Psoas muscle (tissue), 8 donors: ENCODE measurements around the gene CACNG8. TPM values are rescaled to one million over a fixed set of nuclear protein-coding genes. Genes with fewer than 3 reads are reported as not detected.
"Not testable (repeated sequence)": the region's sequence is repeated elsewhere in the genome, so short reads cannot be mapped to it uniquely, and the experiment has no call there.

ENCODE experiments used
- ATAC-seq, 4 donors: fragments of 200-7000 bp; cut with Tn5 transposase; one replicate each; pipeline ENCODE4 v1.9.1; 2020; ENCODE audit warnings: moderate library complexity in 3 of 4, mild to moderate bottlenecking in 2 of 4
- DNase-seq, 2 donors: peaks; one replicate each; pipeline ENCODE4 v3.0.0-alpha.2; 2020
- H3K27ac ChIP-seq: fragments of 200-600 bp; one replicate; pipeline ENCODE4 v1.8.0; 2022
- H3K27me3 ChIP-seq, 3 donors: fragments of 200-600 bp in 1 of 3; one replicate each; pipeline versions ENCODE4 v1.6.1 to v1.8.0; 2013 to 2022; ENCODE audit warnings: low read length in 2 of 3, mild to moderate bottlenecking in 2 of 3, moderate library complexity in 1 of 3; ENCODE audit not compliant: insufficient read depth in 3 of 3
- H3K36me3 ChIP-seq, 2 donors: fragments of 200-600 bp in 1 of 2; one replicate each; pipeline versions ENCODE4 v1.6.1 to v1.8.0; 2013 to 2022; ENCODE audit warnings: low read depth in 1 of 2, mild to moderate bottlenecking in 1 of 2, moderate library complexity in 1 of 2; ENCODE audit not compliant: insufficient read depth in 1 of 2
- H3K4me1 ChIP-seq: fragments of 200-600 bp; one replicate; pipeline ENCODE4 v1.8.0; 2022
- H3K4me3 ChIP-seq: fragments of 200-600 bp; one replicate; pipeline ENCODE4 v1.8.0; 2022; ENCODE audit warnings: mild to moderate bottlenecking
- H3K9me3 ChIP-seq: fragments of 200-600 bp; one replicate; pipeline ENCODE4 v1.8.0; 2022
- WGBS, 3 donors: extraction: QIAGEN DNeasy Blood & Tissue Kit; methylation state at CpG; one replicate each; pipeline versions ENCODE4 v1.1.6 to v1.1.7; 2013; 5-methylcytosine and 5-hydroxymethylcytosine counted together
- intact Hi-C, 2 donors: fragments of 100-400 bp; cut with DNase I; formaldehyde crosslinking; loops; one replicate each; pipeline versions ENCODE4 v1.11.0 to v1.14.2; 2022
- polyA plus RNA-seq, 3 donors: library from polyadenylated mRNA; stranded (reverse); fragments of 200-250 nt; gene quantifications; one replicate each; pipeline ENCODE4 v1.2.3, GENCODE V29; 2013
- total RNA-seq, 4 donors: library from RNA; stranded (reverse); fragmentation: NEBNext Ultra II Directional in 2 of 4; extraction: Animal tissue kit (Norgen Biotek cat#: 25700) in 2 of 4; gene quantifications; one replicate each; pipeline versions ENCODE4 v1.2.1 to v1.2.4, GENCODE V29; 2021 to 2023
- TF ChIP-seq, protein P1 (sequence below): fragments of 200-600 bp; IDR thresholded peaks from one replicate; pipeline ENCODE4 v1.8.0; 2022; ENCODE audit warnings: antibody characterized with exemption
- donor health status: healthy with polysubstance abuse.
- donor health status: DM: no; HTN: no; CAD: no; lungs with moderate emphysema.
- donor health status: Bipolar disorder and iron deficiency.
- donor health status: healthy.
- donor health status: DM: yes; HTN: yes; CAD: no.
- donor health status: DM: no; HTN: no; CAD: no.
- donor health status: DM: no; HTN: no; CAD: no.
- donor health status: DM: yes; HTN: yes; CAD: no.

Gene CACNG8
- total and polyA plus RNA-seq, 7 donors: 0.04 to 0.42 (median 0.16) TPM

DNA sequence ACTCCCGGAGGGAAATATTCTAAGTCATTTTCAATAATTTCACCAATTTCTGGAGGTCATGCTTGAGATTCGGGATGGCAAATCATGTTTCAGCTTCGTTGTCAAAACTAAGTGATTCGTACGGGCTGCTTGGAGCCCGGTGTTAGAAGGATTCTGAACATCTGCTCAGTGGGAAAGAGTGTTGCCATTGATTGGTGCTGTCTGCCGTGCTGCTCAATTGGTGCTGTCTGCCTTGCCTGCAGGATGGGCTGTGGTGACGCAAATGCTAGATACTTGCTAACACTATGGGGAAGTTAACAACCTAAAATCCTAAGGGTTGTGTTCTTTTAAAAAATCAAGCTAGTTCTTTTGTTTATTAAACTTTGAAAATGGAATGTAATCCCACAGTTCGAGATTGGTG lies 17.3 kb upstream of the CACNG8 start:
- Histone ChIP-seq H3K4me1 (no peaks in the 10 kb centered on the region), H3K27me3 (peaks cover 0 to 60% (median 31%) of the 10 kb centered on the region in 3 donors), H3K27ac (no peak overlapping the region), H3K4me3 (no peak overlapping the region), H3K9me3 (no peaks in the 10 kb centered on the region), H3K36me3 (no peaks in the 10 kb centered on the region)
- intact Hi-C loops: no loop called here
- TF ChIP-seq, protein P1, sequence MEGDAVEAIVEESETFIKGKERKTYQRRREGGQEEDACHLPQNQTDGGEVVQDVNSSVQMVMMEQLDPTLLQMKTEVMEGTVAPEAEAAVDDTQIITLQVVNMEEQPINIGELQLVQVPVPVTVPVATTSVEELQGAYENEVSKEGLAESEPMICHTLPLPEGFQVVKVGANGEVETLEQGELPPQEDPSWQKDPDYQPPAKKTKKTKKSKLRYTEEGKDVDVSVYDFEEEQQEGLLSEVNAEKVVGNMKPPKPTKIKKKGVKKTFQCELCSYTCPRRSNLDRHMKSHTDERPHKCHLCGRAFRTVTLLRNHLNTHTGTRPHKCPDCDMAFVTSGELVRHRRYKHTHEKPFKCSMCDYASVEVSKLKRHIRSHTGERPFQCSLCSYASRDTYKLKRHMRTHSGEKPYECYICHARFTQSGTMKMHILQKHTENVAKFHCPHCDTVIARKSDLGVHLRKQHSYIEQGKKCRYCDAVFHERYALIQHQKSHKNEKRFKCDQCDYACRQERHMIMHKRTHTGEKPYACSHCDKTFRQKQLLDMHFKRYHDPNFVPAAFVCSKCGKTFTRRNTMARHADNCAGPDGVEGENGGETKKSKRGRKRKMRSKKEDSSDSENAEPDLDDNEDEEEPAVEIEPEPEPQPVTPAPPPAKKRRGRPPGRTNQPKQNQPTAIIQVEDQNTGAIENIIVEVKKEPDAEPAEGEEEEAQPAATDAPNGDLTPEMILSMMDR: no peak
- ATAC-seq: no peak
- WGBS, 3 donors: 25 to 35% (median 32%) methylated on average over 9 of the region's 9 CpGs
- DNase-seq: no peak

DNA sequence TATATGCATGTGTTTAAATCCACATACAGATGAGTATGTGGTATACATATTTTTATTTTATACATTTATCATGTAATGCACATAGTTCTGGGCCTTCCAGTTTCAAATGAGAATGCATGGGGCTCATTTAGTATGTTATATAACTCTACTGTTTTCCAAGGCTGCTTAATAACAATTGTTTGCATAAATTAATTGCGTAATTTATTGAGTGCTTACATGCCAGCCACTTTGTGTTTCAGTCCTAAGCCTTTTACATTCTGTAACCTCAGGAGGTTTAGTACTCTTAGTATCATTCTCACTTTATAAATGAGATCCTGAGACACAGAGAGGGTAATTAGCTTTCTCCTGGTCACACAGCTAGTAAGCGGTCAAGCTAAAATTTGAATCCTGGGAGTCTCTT lies 16.7 kb upstream of the CACNG8 start:
- Histone ChIP-seq H3K9me3 (no peaks in the 10 kb centered on the region), H3K27ac (no peak overlapping the region), H3K4me1 (no peaks in the 10 kb centered on the region), H3K36me3 (no peaks in the 10 kb centered on the region), H3K4me3 (no peak overlapping the region), H3K27me3 (peaks cover 0 to 57% (median 31%) of the 10 kb centered on the region in 3 donors)
- TF ChIP-seq, protein P1: no peak
- intact Hi-C loops: no loop called here
- DNase-seq (no peak), ATAC-seq (no peak)
- WGBS, 3 donors: 97 to 98% (median 97%) methylated on average over 2 of the region's 2 CpGs

DNA sequence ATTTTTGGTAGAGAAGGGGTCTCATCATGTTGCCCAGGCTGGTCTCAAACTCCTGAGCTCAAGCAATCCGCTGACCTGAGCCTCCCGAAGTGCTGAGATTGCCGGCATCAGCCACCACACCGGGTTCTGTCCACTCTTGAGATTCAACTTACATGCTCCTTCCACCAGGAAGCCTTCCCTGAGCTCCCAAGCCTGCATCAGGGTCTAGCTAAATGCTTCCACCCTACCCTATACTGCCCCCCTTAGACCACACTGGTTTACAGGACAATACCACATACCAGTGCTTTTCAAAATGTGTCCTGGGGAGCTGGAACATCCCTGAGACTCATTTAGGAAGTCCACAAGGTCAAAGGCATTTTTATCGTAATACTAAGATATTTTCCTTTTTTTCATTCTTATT lies 15.1 kb upstream of the CACNG8 start:
- no peaks in the 10 kb centered on the region for H3K36me3 ChIP-seq
- H3K4me3 ChIP-seq: no peak overlapping the region
- no peak for ATAC-seq
- peaks cover 0 to 41% (median 22%) of the 10 kb centered on the region in 3 donors for H3K27me3 ChIP-seq
- H3K9me3 ChIP-seq: no peaks in the 10 kb centered on the region
- no peak overlapping the region for H3K27ac ChIP-seq
- TF ChIP-seq, protein P1: no peak
- DNase-seq: no peak
- H3K4me1 ChIP-seq: no peaks in the 10 kb centered on the region
- intact Hi-C loops: no loop called here
- 55 to 63% (median 62%) methylated on average over 5 of the region's 5 CpGs for WGBS, 3 donors

DNA sequence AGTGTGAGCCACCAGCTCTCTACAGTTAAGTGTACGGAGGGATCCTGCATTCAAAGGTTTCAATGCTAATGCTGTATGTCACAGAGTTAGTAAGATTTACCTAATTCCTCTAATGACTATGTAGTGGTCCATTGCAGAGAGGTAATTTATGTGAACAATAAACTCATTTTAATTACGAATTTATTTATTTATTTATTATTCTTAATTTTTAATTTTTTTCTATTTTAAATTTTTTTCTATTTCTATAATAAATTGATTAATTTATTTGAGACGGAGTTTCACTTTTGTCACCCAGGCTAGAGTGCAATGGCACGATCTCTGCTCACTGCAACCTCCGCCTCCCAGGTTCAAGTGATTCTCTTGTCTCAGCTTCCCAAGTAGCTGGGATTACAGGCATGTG lies 14.1 kb upstream of the CACNG8 start:
- H3K36me3 ChIP-seq, H3K27ac ChIP-seq, H3K9me3 ChIP-seq, ATAC-seq, DNase-seq, H3K4me3 ChIP-seq, intact Hi-C loops, H3K4me1 ChIP-seq: not testable (repeated sequence)
- 77 to 83% (median 79%) methylated on average over 5 of the region's 5 CpGs for WGBS, 3 donors
- peaks cover 0 to 39% (median 15%) of the 10 kb centered on the region in 3 donors for H3K27me3 ChIP-seq

DNA sequence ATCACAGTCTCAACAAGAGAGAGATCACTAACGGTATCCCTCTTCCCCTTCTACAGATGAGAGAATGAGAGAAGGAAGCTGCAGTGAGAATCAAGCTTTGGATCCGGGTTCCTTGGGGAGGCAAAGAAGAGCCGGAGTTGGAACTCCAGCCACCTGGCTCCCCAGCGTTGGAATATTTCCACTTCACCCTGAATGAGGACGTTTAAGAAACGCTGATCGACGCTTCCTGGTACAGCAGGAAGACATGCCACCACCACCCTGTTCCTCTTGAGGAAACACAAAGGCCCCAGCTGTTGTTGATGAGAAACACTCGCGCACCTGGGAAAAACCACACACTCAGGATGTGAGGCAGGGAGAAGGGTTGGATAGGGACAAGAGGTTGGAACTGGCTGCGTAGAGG lies 11.3 kb upstream of the CACNG8 start:
- intact Hi-C loops: no loop called here
- DNase-seq (no peak), ATAC-seq (no peak)
- Histone ChIP-seq H3K4me3 (no peak overlapping the region), H3K4me1 (no peaks in the 10 kb centered on the region), H3K27me3 (peaks cover 0 to 39% (median 8%) of the 10 kb centered on the region in 3 donors), H3K27ac (no peak overlapping the region), H3K36me3 (no peaks in the 10 kb centered on the region), H3K9me3 (no peaks in the 10 kb centered on the region)
- TF ChIP-seq, protein P1: no peak
- WGBS, 3 donors: 32 to 40% (median 40%) methylated on average over 11 of the region's 11 CpGs
